ENCODE results near the gene F10. TPM values are rescaled to one million over a fixed set of nuclear protein-coding genes. Genes with fewer than 3 reads are reported as not detected.

Gene F10
- total RNA-seq, 1 donor from 2014 or later = not detected

GRCh38 chr13:113086031-113086750 lies 36.4 kb upstream of the F10 start:
- no peak for DNase-seq (ENCODE audit: extremely low read depth, low read depth, low spot score)

GRCh38 chr13:113086991-113087922 lies 35.3 kb upstream of the F10 start:
- DNase-seq (ENCODE audit: extremely low read depth, low read depth, low spot score) = no peak

GRCh38 chr13:113087923-113088690 lies 34.5 kb upstream of the F10 start:
- no peak for DNase-seq (ENCODE audit: extremely low read depth, low read depth, low spot score)

- no peak for DNase-seq (ENCODE audit: extremely low read depth, low read depth, low spot score)
Observed at GRCh38 chr13:113088691-113089020, 33.9 kb upstream of the F10 start.

- no peak for DNase-seq (ENCODE audit: extremely low read depth, low read depth, low spot score)
Observed at GRCh38 chr13:113089693-113090414, 32.7 kb upstream of the F10 start.

- DNase-seq (ENCODE audit: extremely low read depth, low read depth, low spot score) = no peak
Observed at GRCh38 chr13:113090415-113090770, 32.2 kb upstream of the F10 start.

GRCh38 chr13:113090806-113091205 lies 31.8 kb upstream of the F10 start:
- no peak for DNase-seq (ENCODE audit: extremely low read depth, low read depth, low spot score)

- no peak for DNase-seq (ENCODE audit: extremely low read depth, low read depth, low spot score)
Observed at GRCh38 chr13:113091211-113091771, 31.3 kb upstream of the F10 start.

GRCh38 chr13:113091891-113092775 lies 30.5 kb upstream of the F10 start:
- DNase-seq (ENCODE audit: extremely low read depth, low read depth, low spot score) = no peak

- no peak for DNase-seq (ENCODE audit: extremely low read depth, low read depth, low spot score)
Observed at GRCh38 chr13:113092776-113093579, 29.6 kb upstream of the F10 start.

GRCh38 chr13:113093580-113094409 lies 28.8 kb upstream of the F10 start:
- no peak for DNase-seq (ENCODE audit: extremely low read depth, low read depth, low spot score)

GRCh38 chr13:113094410-113094800 lies 28.2 kb upstream of the F10 start:
- DNase-seq (ENCODE audit: extremely low read depth, low read depth, low spot score) = no peak

GRCh38 chr13:113095146-113096051 lies 27.2 kb upstream of the F10 start:
- no peak for DNase-seq (ENCODE audit: extremely low read depth, low read depth, low spot score)

GRCh38 chr13:113096052-113096744 lies 26.4 kb upstream of the F10 start:
- DNase-seq (ENCODE audit: extremely low read depth, low read depth, low spot score) = no peak

GRCh38 chr13:113096745-113097305 lies 25.8 kb upstream of the F10 start:
- no peak for DNase-seq (ENCODE audit: extremely low read depth, low read depth, low spot score)

- no peak for DNase-seq (ENCODE audit: extremely low read depth, low read depth, low spot score)
Observed at GRCh38 chr13:113097651-113098050, 24.9 kb upstream of the F10 start.
